A549 (cell line): ENCODE measurements around the gene SOX18. TPM values are rescaled to one million over a fixed set of nuclear protein-coding genes. Genes with fewer than 3 reads are reported as not detected.

ENCODE experiments used
- ATAC-seq, 2 experiments: fragments of 200-7000 bp in 1 of 2; fragments of >200 bp in 1 of 2; cut with Nextera tagmentation in 1 of 2; cut with Tn5 transposase in 1 of 2; 3 replicates each; pipeline versions ENCODE4 v1.8.0 to v1.9.1; 2018 to 2020; ENCODE audit warnings: mild to moderate bottlenecking in 1 of 2, moderate library complexity in 1 of 2
- CTCF ChIA-PET: fragments of 300-600 bp; sonication (Branson Sonifier 250); formaldehyde crosslinking; extraction: SDS; loops from one replicate; lab custom pipeline; 2021; ENCODE audit warnings: antibody characterized with exemption, inconsistent platforms; lab: Yijun Ruan, JAX
- POLR2A ChIA-PET: fragments of 350-600 bp; formaldehyde crosslinking; extraction: SDS; loops from one replicate; lab custom pipeline; 2021; ENCODE audit warnings: antibody characterized with exemption, inconsistent platforms; lab: Yijun Ruan, JAX
- DNase-seq, 2 experiments: peaks; one replicate each; pipeline versions ENCODE4 v3.0.0 to v3.0.0-alpha.2; 2011 to 2016; ENCODE audit warnings: low read depth in 1 of 2, low spot score in 1 of 2
- FAIRE-seq: peaks from 2 replicates; lab custom pipeline; 2011; peaks lifted over from hg19 to GRCh38; lab: Jason Lieb, UNC
- H3K27ac ChIP-seq, 2 experiments: fragments of >200 bp; sonication (Bioruptor Twin); formaldehyde crosslinking; 3 replicates each; pipeline ENCODE4 v1.5.1; 2016 to 2017
- H3K4me1 ChIP-seq: fragments of >200 bp; sonication (Bioruptor Twin); formaldehyde crosslinking; 3 replicates; pipeline ENCODE4 v1.6.1; 2016
- H3K4me2 ChIP-seq: fragments of >200 bp; sonication (Bioruptor Twin); formaldehyde crosslinking; 3 replicates; pipeline ENCODE4 v1.6.1; 2016
- H3K4me3 ChIP-seq: fragments of >200 bp; sonication (Bioruptor Twin); formaldehyde crosslinking; 3 replicates; pipeline ENCODE4 v1.5.1; 2016
- H3K9me3 ChIP-seq: fragments of >200 bp; sonication (Bioruptor Twin); formaldehyde crosslinking; 3 replicates; pipeline ENCODE4 v1.6.1; 2016
- BHLHE40 ChIP-seq: IDR thresholded peaks from 2 replicates; pipeline ENCODE4 v1.6.1; 2012; ENCODE audit warnings: low read depth, low read length, inconsistent platforms
- CBX2 ChIP-seq: fragments of 200-600 bp; sonication (generic); IDR thresholded peaks from 2 replicates; pipeline ENCODE4 v1.6.1; 2016; ENCODE audit warnings: low read depth, mild to moderate bottlenecking, borderline replicate concordance
- CHD4 ChIP-seq: fragments of 200-600 bp; sonication (generic); IDR thresholded peaks from 2 replicates; pipeline ENCODE4 v1.6.1; 2016; ENCODE audit warnings: antibody characterized with exemption, mild to moderate bottlenecking, borderline replicate concordance
- CTCF ChIP-seq: fragments of >200 bp; sonication (Bioruptor Twin); formaldehyde crosslinking; IDR thresholded peaks from 3 replicates; pipeline ENCODE4 v1.5.1; 2016
- E2F6 ChIP-seq: IDR thresholded peaks from 2 replicates; pipeline ENCODE4 v1.6.1; 2012; ENCODE audit warnings: low read depth, borderline replicate concordance
- EHMT2 ChIP-seq: fragments of 200-600 bp; sonication (generic); IDR thresholded peaks from 2 replicates; pipeline ENCODE4 v1.6.1; 2016; ENCODE audit warnings: antibody characterized with exemption, low read depth, mild to moderate bottlenecking, moderate library complexity
- ELK1 ChIP-seq: fragments of 150-350 bp; IDR thresholded peaks from 2 replicates; pipeline ENCODE4 v1.6.1; 2014; ENCODE audit warnings: low read depth, mild to moderate bottlenecking, low read length
- EP300 ChIP-seq, 2 experiments: fragments of >200 bp; sonication (Bioruptor Twin); formaldehyde crosslinking; IDR thresholded peaks; 2 replicates in 1 of 2; 3 replicates in 1 of 2; pipeline ENCODE4 v1.6.1; 2016 to 2017
- ESRRA ChIP-seq: fragments of 150-350 bp; IDR thresholded peaks from 2 replicates; pipeline ENCODE4 v1.6.1; 2014; ENCODE audit warnings: mild to moderate bottlenecking, low read length, borderline replicate concordance
- FOSB ChIP-seq: fragments of 250-450 bp; sonication (Bioruptor Pico); IDR thresholded peaks from 2 replicates; pipeline ENCODE4 v1.5.0; 2020; ENCODE audit warnings: mild to moderate bottlenecking, moderate library complexity
- FOSL2 ChIP-seq, 2 experiments: fragments of 450-650 bp in 1 of 2; fragments of >200 bp in 1 of 2; sonication (Bioruptor Twin) in 1 of 2; formaldehyde crosslinking; IDR thresholded peaks; 2 replicates each; pipeline versions ENCODE4 v1.5.0 to v1.6.1; 2016 to 2020; ENCODE audit warnings: mild to moderate bottlenecking in 1 of 2, moderate library complexity in 1 of 2
- FOXS1 ChIP-seq: fragments of 250-450 bp; sonication (Bioruptor Pico); IDR thresholded peaks from 2 replicates; pipeline ENCODE4 v1.5.0; 2020; ENCODE audit warnings: mild to moderate bottlenecking, moderate library complexity
- GATA3 ChIP-seq: IDR thresholded peaks from 2 replicates; pipeline ENCODE4 v1.6.1; 2012; ENCODE audit warnings: borderline replicate concordance
- JUN ChIP-seq, 2 experiments: fragments of >200 bp; sonication (Bioruptor Twin); formaldehyde crosslinking; IDR thresholded peaks; 2 replicates in 1 of 2; 3 replicates in 1 of 2; pipeline ENCODE4 v1.6.1; 2016 to 2017
- KDM1A ChIP-seq: fragments of 200-600 bp; sonication (generic); IDR thresholded peaks from 2 replicates; pipeline ENCODE4 v1.6.1; 2016; ENCODE audit warnings: low read depth, mild to moderate bottlenecking
- KDM5A ChIP-seq: fragments of 200-600 bp; sonication (generic); IDR thresholded peaks from 2 replicates; pipeline ENCODE4 v1.6.1; 2016; ENCODE audit warnings: antibody characterized with exemption, mild to moderate bottlenecking
- MAZ ChIP-seq: fragments of 150-350 bp; IDR thresholded peaks from 2 replicates; pipeline ENCODE4 v1.6.1; 2014; ENCODE audit warnings: antibody characterized with exemption, low read depth, low read length, borderline replicate concordance
- NFE2L2 ChIP-seq: fragments of 150-350 bp; conservative IDR thresholded peaks from 2 replicates; pipeline ENCODE4 v1.6.1; 2014; ENCODE audit warnings: low read length
- PHF8 ChIP-seq: fragments of 200-600 bp; sonication (generic); IDR thresholded peaks from 2 replicates; pipeline ENCODE4 v1.6.1; 2016; ENCODE audit warnings: low read depth, mild to moderate bottlenecking, antibody characterized with exemption, moderate library complexity, borderline replicate concordance
- RCOR1 ChIP-seq: fragments of 150-350 bp; IDR thresholded peaks from 2 replicates; pipeline ENCODE4 v1.6.1; 2014; ENCODE audit warnings: antibody characterized with exemption, low read length, low read depth
- REST ChIP-seq: fragments of 200-600 bp; sonication (generic); IDR thresholded peaks from 2 replicates; pipeline ENCODE4 v1.6.1; 2016; ENCODE audit warnings: antibody characterized with exemption, mild to moderate bottlenecking, moderate library complexity
- SREBF2 ChIP-seq: fragments of 450-650 bp; IDR thresholded peaks from 2 replicates; pipeline ENCODE4 v1.6.1; 2014; ENCODE audit warnings: mild to moderate bottlenecking, moderate library complexity
- TFCP2L1 ChIP-seq: fragments of 250-450 bp; sonication (Bioruptor Pico); IDR thresholded peaks from 2 replicates; pipeline ENCODE4 v1.5.0; 2021; ENCODE audit warnings: mild to moderate bottlenecking
- TP53 ChIP-seq: fragments of 250-450 bp; sonication (Bioruptor Pico); IDR thresholded peaks from 2 replicates; pipeline ENCODE4 v1.5.0; 2021; ENCODE audit warnings: mild to moderate bottlenecking, moderate library complexity
- USF2 ChIP-seq: fragments of 450-650 bp; IDR thresholded peaks from 2 replicates; pipeline ENCODE4 v1.6.1; 2014; ENCODE audit warnings: antibody characterized with exemption
- ZC3H11A ChIP-seq: fragments of 450-650 bp; IDR thresholded peaks from 2 replicates; pipeline ENCODE4 v1.6.1; 2014; ENCODE audit warnings: antibody characterized with exemption, mild to moderate bottlenecking
- ZFP36 ChIP-seq: fragments of 450-650 bp; IDR thresholded peaks from 2 replicates; pipeline ENCODE4 v1.6.1; 2014; ENCODE audit warnings: borderline replicate concordance; ENCODE audit not compliant: partially characterized antibody
- WGBS: methylation state at CpG from one replicate; pipeline ENCODE4 v1.1.6; 2017; ENCODE audit errors: missing lambda C conversion rate; 5-methylcytosine and 5-hydroxymethylcytosine counted together
- polyA plus RNA-seq, 4 experiments: library from polyadenylated mRNA; depleted of rRNA in 3 of 4; stranded (reverse); fragments of >200 nt; fragmentation: RNase III in 1 of 4; extraction: RNeasy Plus Mini Kit Qiagen cat#74134 plus additional on column Dnase treatment in 1 of 4; gene quantifications; 2 replicates in 3 of 4; 3 replicates in 1 of 4; pipeline ENCODE4 v1.2.3, GENCODE V29; 2011 to 2017

Gene SOX18
- polyA plus RNA-seq, 2 of the 4 experiments (the other 2 are of a cell fraction): 0.19 to 1.4 TPM

- TF ChIP-seq REST (no peak), FOXS1 (CRISPR knock-in tag) (no peak), MAZ (no peak), GATA3 (no peak), PHF8 (no peak), E2F6 (no peak), JUN (IDR thresholded peaks at IDR 0.05) (no peak)
Observed at GRCh38 chr20:64037199-64037497, 12.3 kb downstream of the SOX18 start (continued).

DNA sequence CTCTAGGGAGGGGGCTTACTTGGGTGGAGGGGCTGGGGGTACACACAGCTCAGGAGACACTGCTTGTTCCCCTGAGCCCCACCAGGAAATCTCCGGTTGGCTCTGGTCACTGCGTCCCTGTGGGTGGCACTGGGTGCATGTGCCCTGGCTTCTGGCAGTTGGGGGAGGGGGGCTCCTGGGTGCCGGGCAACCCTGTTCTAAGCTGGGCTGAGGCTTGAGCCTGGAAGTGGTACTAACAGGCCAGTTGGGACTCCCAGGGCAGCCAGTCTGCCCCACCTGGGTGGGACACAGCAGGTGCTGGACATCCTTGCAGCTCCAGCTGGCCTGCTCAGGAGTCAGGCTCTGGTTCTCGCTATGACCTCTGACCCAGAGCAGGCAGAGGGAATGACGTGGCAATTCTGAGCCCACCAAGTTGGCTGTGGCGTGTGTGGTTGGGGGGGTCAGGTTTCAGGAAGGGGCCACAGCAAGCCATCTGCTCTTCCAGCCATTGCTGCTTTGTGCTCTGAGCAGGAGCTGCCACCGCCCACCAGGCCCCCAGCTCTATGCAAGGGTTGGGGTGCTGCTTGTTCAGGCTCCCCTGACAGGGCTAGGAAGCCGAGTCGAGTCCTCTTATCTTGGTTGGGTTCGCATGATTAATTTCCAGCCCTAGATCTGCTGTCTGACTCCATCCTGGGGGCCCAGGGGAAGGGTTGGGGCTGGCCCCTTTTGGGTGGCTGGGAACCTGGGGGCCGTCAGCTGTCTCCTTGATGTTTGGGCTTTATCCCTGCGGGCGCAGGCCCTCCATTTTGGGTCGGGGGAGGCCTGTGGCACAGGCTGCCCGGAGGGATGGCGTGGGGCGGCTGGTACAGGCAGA lies 12.9 kb downstream of the SOX18 start:
- H3K4me2 ChIP-seq: no peak overlapping the region
- TF ChIP-seq KDM5A (no peak), FOSB (CRISPR knock-in tag) (no peak), ELK1 (no peak), BHLHE40 (no peak), RCOR1 (no peak), EP300 (IDR thresholded peaks at IDR 0.05) (no peak), ZFP36 (no peak), CTCF (no peak), KDM1A (no peak), ESRRA (no peak), FOSL2 (IDR thresholded peaks at IDR 0.05) (no peak), FOSL2 (CRISPR knock-in tag; IDR thresholded peaks at IDR 0.05) (no peak), TP53 (CRISPR knock-in tag) (no peak), SREBF2 (no peak), NFE2L2 (no peak), USF2 (no peak), TFCP2L1 (CRISPR knock-in tag) (no peak), EHMT2 (no peak), ZC3H11A (no peak), CBX2 (no peak), CHD4 (no peak)
- TF ChIP-seq, all 56 proteins: peak for 0
- Histone ChIP-seq H3K27ac (no peak overlapping the region), H3K4me1 (peaks cover 13% of the 10 kb centered on the region; the same call in 2 of the 3 replicates), H3K4me3 (no peak overlapping the region), H3K9me3 (no peaks in the 10 kb centered on the region)
- ATAC-seq: no peak
- WGBS: 81% methylated on average over 8 of the region's 17 CpGs
- ChIA-PET CTCF (interaction anchor here (0.8 to 7.1 kb wide), 7 partner anchors 10 to 62 kb away, joined by 3 to 143 read pairs (median 8); partner anchors contain the start of genes PRPF6 and TCEA2), POLR2A (interaction anchor here (0.5 kb wide), 1 partner anchor 24 kb away, joined by 5 read pairs; no protein-coding TSS in a partner anchor)
- no peak for FAIRE-seq
- no peak for DNase-seq
